Testis (tissue), 3 donors: ENCODE results near the gene FCHSD2. TPM values are rescaled to one million over a fixed set of nuclear protein-coding genes. Genes with fewer than 3 reads are reported as not detected.

Source experiments
- DNase-seq: peaks from one replicate; pipeline ENCODE4 v3.0.0-alpha.2; 2019
- H3K27ac ChIP-seq, 2 donors: fragments of 200-600 bp; sonication (generic); one replicate each; pipeline ENCODE4 v1.5.1; 2019
- H3K27me3 ChIP-seq: fragments of 200-600 bp; sonication (generic); one replicate; pipeline ENCODE4 v1.5.1; 2019
- H3K36me3 ChIP-seq: fragments of 200-600 bp; sonication (generic); one replicate; pipeline ENCODE4 v1.5.1; 2017; ENCODE audit warnings: low read depth; ENCODE audit errors: missing control alignments
- H3K4me1 ChIP-seq: fragments of 200-600 bp; sonication (generic); one replicate; pipeline ENCODE4 v1.5.1; 2019
- H3K4me3 ChIP-seq, 2 donors: fragments of 200-600 bp; sonication (generic); one replicate each; pipeline ENCODE4 v1.5.1; 2017 to 2019
- H3K9me3 ChIP-seq: fragments of 200-600 bp; sonication (generic); one replicate; pipeline ENCODE4 v1.5.1; 2017
- POLR2A ChIP-seq: fragments of 450-650 bp; IDR thresholded peaks from one replicate; pipeline ENCODE4 v1.6.1; 2017; ENCODE audit warnings: antibody characterized with exemption, mild to moderate bottlenecking, moderate library complexity
- WGBS, 2 donors: methylation state at CpG; one replicate each; pipeline ENCODE4 v1.1.5; 2018; 5-methylcytosine and 5-hydroxymethylcytosine counted together
- intact Hi-C: fragments of 100-400 bp; cut with DNase I; formaldehyde crosslinking; loops from one replicate; pipeline ENCODE4 v1.15.1; 2023; ENCODE audit warnings: low total_unique reads
- polyA plus RNA-seq: library from polyadenylated mRNA; stranded (reverse); fragments of 350-450 nt; fragmentation: Illumina TruSeq; extraction: RNeasy Lipid Tissue Mini Kit (QIAGEN cat#74804); gene quantifications from one replicate; pipeline ENCODE4 v1.2.3, GENCODE V29; 2014; ENCODE audit warnings: low read depth, low replicate concordance; ENCODE audit not compliant: insufficient read depth
- total RNA-seq, 2 donors: library from RNA; depleted of rRNA; stranded (reverse); fragments of >200 nt; gene quantifications; one replicate each; pipeline ENCODE4 v1.2.3, GENCODE V29; 2016
- TF ChIP-seq, protein P1 (sequence below), 3 experiments: fragments of 450-650 bp in 2 of 3; fragments of 200-600 bp in 1 of 3; sonication (generic) in 1 of 3; IDR thresholded peaks; one replicate each; pipeline ENCODE4 v1.5.1; 2016 to 2019; ENCODE audit warnings: antibody characterized with exemption in 3 of 3, mild to moderate bottlenecking in 2 of 3, moderate library complexity in 1 of 3

Gene FCHSD2
- total and polyA plus RNA-seq, 3 donors from 2014 or later, result 44.0 to 69.6 (median 65.9) TPM

DNA sequence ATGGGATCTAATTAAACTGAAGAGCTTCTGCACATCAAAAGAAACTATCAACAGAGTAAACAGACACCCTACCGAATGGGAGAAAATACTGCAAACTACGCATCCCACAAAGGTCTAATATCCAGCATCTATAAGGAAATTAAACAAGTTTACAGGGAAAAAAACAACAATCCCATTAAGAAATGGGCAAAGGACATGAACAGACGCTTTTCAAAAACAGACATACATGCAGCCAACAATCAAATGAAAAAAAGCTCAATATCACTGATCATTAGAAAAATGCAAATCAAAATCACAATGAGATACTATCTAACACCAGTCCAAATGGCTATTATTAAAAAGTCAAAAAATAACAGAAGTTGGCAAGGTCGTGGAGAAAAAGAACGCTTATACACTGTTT, 117.5 kb downstream of the FCHSD2 start:
- H3K27me3 ChIP-seq, result no peaks in the 10 kb centered on the region
- DNase-seq, result no peak
- no peak overlapping the region for H3K4me3 ChIP-seq
- WGBS, 2 donors, result 90 to 95% methylated on average over 5 of the region's 5 CpGs
- no peak for TF ChIP-seq POLR2A
- TF ChIP-seq, protein P1, sequence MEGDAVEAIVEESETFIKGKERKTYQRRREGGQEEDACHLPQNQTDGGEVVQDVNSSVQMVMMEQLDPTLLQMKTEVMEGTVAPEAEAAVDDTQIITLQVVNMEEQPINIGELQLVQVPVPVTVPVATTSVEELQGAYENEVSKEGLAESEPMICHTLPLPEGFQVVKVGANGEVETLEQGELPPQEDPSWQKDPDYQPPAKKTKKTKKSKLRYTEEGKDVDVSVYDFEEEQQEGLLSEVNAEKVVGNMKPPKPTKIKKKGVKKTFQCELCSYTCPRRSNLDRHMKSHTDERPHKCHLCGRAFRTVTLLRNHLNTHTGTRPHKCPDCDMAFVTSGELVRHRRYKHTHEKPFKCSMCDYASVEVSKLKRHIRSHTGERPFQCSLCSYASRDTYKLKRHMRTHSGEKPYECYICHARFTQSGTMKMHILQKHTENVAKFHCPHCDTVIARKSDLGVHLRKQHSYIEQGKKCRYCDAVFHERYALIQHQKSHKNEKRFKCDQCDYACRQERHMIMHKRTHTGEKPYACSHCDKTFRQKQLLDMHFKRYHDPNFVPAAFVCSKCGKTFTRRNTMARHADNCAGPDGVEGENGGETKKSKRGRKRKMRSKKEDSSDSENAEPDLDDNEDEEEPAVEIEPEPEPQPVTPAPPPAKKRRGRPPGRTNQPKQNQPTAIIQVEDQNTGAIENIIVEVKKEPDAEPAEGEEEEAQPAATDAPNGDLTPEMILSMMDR (IDR thresholded peaks at IDR 0.05), result no peak
- no peaks in the 10 kb centered on the region for H3K36me3 ChIP-seq
- intact Hi-C loops, result no loop called here
- H3K9me3 ChIP-seq, result no peaks in the 10 kb centered on the region
- H3K4me1 ChIP-seq, result no peaks in the 10 kb centered on the region
- H3K27ac ChIP-seq, result no peak overlapping the region

DNA sequence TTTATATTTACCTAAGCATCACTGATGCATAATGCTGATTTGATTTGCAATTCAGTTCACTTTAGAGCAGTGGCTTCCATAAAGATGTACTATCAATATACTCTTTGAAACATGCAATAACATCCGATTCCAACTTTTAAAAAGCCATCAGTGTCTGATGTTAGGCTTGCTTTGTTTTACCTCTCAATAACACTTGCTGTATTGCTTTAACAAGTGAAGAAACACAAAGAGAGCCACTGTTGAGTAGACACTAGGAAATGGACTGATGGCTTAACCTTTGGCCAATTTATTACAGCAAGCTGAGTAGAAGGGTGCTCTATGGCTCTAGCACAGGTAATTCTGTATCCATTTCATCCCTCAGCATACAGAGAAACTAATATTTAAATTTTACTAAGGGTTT, 122.1 kb downstream of the FCHSD2 start:
- H3K27ac ChIP-seq, result no peak overlapping the region
- no peaks in the 10 kb centered on the region for H3K4me1 ChIP-seq
- intact Hi-C loops, result no loop called here
- no peak overlapping the region for H3K4me3 ChIP-seq
- no peaks in the 10 kb centered on the region for H3K27me3 ChIP-seq
- no peaks in the 10 kb centered on the region for H3K36me3 ChIP-seq
- TF ChIP-seq, protein P1 (IDR thresholded peaks at IDR 0.05), result no peak
- no peak for TF ChIP-seq POLR2A
- no peak for DNase-seq
- WGBS, 2 donors, result 81 to 93% methylated on average over 1 of the region's 1 CpG
- H3K9me3 ChIP-seq, result no peaks in the 10 kb centered on the region

DNA sequence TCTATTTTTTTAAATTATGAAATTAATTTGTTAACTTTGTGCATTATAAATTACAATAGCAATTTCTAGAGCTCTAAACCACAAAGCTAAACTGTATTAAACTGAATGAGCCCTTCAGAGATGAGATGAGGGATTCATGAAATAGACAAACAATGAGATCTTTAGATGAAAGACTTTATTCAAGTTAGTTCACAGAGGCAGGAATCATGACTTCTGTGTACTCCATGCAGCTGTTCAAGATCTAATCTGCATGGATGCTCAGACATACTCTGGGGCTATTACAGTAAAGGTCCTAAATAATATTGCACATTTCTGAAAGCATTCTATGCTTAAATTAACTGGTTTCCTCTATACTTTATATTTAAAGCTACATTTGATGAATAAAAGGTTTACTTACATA, 122.7 kb downstream of the FCHSD2 start:
- no peaks in the 10 kb centered on the region for H3K9me3 ChIP-seq
- H3K27me3 ChIP-seq, result no peaks in the 10 kb centered on the region
- intact Hi-C loops, result no loop called here
- DNase-seq, result no peak
- H3K4me1 ChIP-seq, result no peaks in the 10 kb centered on the region
- no peak overlapping the region for H3K4me3 ChIP-seq
- H3K36me3 ChIP-seq, result no peaks in the 10 kb centered on the region
- H3K27ac ChIP-seq, result no peak overlapping the region
- no peak for TF ChIP-seq POLR2A
- TF ChIP-seq, protein P1 (IDR thresholded peaks at IDR 0.05), result no peak

DNA sequence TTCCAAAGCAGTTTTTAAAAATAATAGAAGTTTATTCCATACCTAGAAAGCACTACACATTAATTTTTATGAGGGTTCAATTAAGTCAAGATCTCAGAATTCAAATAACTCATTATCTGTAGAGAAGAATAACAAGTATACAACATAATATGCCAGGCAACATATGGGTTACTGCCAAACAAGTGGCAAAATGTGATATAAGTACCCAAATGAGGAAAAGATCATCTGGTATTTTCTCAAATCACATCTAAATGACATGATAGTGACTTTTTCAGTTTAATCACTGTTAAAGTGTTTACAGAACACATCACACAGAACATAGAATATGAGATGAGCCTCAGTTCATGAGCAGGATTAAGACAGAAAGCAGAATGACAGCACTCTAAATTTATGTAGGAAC, 123.3 kb downstream of the FCHSD2 start:
- Histone ChIP-seq H3K4me3 (no peak overlapping the region), H3K9me3 (no peaks in the 10 kb centered on the region), H3K27me3 (no peaks in the 10 kb centered on the region), H3K27ac (no peak overlapping the region), H3K36me3 (no peaks in the 10 kb centered on the region), H3K4me1 (no peaks in the 10 kb centered on the region)
- DNase-seq, result no peak
- TF ChIP-seq POLR2A, result no peak
- TF ChIP-seq, protein P1 (IDR thresholded peaks at IDR 0.05), result no peak
- intact Hi-C loops, result no loop called here

DNA sequence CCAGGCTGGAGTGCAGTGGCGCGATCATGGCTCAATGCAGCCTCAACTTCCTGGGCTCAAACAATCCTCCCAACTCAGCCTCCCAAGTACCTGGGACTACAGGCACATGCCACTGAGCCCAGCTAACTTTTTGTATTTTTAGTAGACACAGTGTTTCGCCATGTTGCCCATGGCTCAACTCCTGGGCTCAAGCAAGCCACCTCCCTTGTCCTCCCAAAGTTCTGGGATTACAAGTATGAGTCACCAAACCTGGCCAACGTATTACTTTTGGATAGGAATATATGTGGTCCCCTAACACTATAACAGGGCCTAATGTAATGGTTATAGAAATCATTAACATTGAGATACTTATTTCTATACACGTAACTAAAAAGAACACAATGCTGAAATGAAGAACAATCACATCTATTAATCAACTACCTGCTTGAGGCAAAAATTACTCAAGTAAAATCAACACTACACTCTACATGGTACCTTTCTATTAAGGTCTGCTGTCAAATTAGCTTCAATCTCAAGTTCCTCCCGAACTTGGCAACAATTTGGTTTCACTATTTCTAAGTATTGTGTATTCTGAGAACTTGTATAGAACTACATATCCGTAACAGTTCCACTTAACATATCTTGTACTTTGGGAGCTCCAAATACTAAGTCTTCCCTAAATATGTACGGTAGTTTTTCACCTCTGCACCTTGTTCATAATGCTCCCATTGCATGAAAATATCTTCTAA, 124.9 kb downstream of the FCHSD2 start:
- no peak for DNase-seq
- Histone ChIP-seq H3K4me1 (no peaks in the 10 kb centered on the region), H3K4me3 (no peak overlapping the region), H3K36me3 (no peaks in the 10 kb centered on the region), H3K27me3 (no peaks in the 10 kb centered on the region), H3K27ac (no peak overlapping the region), H3K9me3 (no peaks in the 10 kb centered on the region)
- no peak for TF ChIP-seq POLR2A
- TF ChIP-seq, protein P1 (IDR thresholded peaks at IDR 0.05), result no peak
- intact Hi-C loops, result no loop called here
- WGBS, 2 donors, result 90 to 93% methylated on average over 8 of the region's 8 CpGs
